DMS114 treated with DMSO at 0.1 percent for 48 hours (cell line): ENCODE measurements around the gene WDR48.

ENCODE experiments used
- DNase-seq: peaks from one replicate; lab custom pipeline; 2025; ENCODE audit not compliant: unreplicated experiment; lab: John Stamatoyannopoulos, UW

Gene WDR48

GRCh38 chr3:39063143-39063542 is 11.3 kb downstream of the WDR48 start:
- DNase-seq, result no peak

GRCh38 chr3:39064646-39065045 is 12.8 kb downstream of the WDR48 start:
- no peak for DNase-seq

- DNase-seq, result peak; percentile 8
Measured at GRCh38 chr3:39065197-39065596, 13.4 kb downstream of the WDR48 start.

GRCh38 chr3:39067286-39067685 is 15.5 kb downstream of the WDR48 start:
- no peak for DNase-seq

- no peak for DNase-seq
Measured at GRCh38 chr3:39068556-39068955, 16.7 kb downstream of the WDR48 start.

- no peak for DNase-seq
Measured at GRCh38 chr3:39075910-39076309, 24.1 kb downstream of the WDR48 start.

GRCh38 chr3:39079530-39079929 is 27.7 kb downstream of the WDR48 start:
- no peak for DNase-seq

- no peak for DNase-seq
Measured at GRCh38 chr3:39080026-39080425, 28.2 kb downstream of the WDR48 start.

GRCh38 chr3:39082666-39083313 is 31.0 kb downstream of the WDR48 start:
- no peak for DNase-seq

- no peak for DNase-seq
Measured at GRCh38 chr3:39086144-39086543, 34.3 kb downstream of the WDR48 start.

GRCh38 chr3:39088456-39088855 is 36.6 kb downstream of the WDR48 start:
- DNase-seq, result no peak

- no peak for DNase-seq
Measured at GRCh38 chr3:39088889-39089288, 37.1 kb downstream of the WDR48 start.

GRCh38 chr3:39090922-39091321 is 39.1 kb downstream of the WDR48 start:
- no peak for DNase-seq

- no peak for DNase-seq
Measured at GRCh38 chr3:39094851-39095677, 43.2 kb downstream of the WDR48 start.

- no peak for DNase-seq
Measured at GRCh38 chr3:39095778-39096177, 44.0 kb downstream of the WDR48 start.

GRCh38 chr3:39096775-39097174 is 45.0 kb downstream of the WDR48 start:
- no peak for DNase-seq

GRCh38 chr3:39097716-39098472 is 46.1 kb downstream of the WDR48 start:
- no peak for DNase-seq

GRCh38 chr3:39098473-39099000 is 46.7 kb downstream of the WDR48 start:
- no peak for DNase-seq

- DNase-seq, result no peak
Measured at GRCh38 chr3:39099242-39099641, 47.4 kb downstream of the WDR48 start.

- no peak for DNase-seq
Measured at GRCh38 chr3:39099738-39100499, 48.1 kb downstream of the WDR48 start.

- DNase-seq, result no peak
Measured at GRCh38 chr3:39100500-39100886, 48.7 kb downstream of the WDR48 start.
